GM23338 (cell line): ENCODE results near the gene KIAA0232.

Source experiments
- CREB1 ChIP-seq: fragments of 250-450 bp; sonication (Bioruptor Pico); IDR thresholded peaks from 2 replicates; pipeline ENCODE4 v1.5.0; 2020; ENCODE audit warnings: low read depth, mild to moderate bottlenecking, moderate library complexity
- CTCF ChIP-seq, 2 experiments: fragments of 200-600 bp in 1 of 2; sonication (generic) in 1 of 2; conservative IDR thresholded peaks; 2 replicates each; pipeline versions ENCODE4 v1.5.1 to v1.6.1; 2016 to 2017; ENCODE audit warnings: antibody characterized with exemption in 2 of 2, low read depth in 2 of 2, mild to moderate bottlenecking in 2 of 2, moderate library complexity in 1 of 2
- EZH2 ChIP-seq: fragments of 200-600 bp; sonication (generic); IDR thresholded peaks from one replicate; pipeline ENCODE4 v1.8.0; 2017; ENCODE audit warnings: antibody characterized with exemption, mild to moderate bottlenecking, low read depth; ENCODE audit not compliant: unreplicated experiment
- EZH2phosphoT487 ChIP-seq: fragments of 200-600 bp; sonication (generic); IDR thresholded peaks from one replicate; pipeline ENCODE4 v1.8.1; 2018; ENCODE audit warnings: antibody characterized with exemption; ENCODE audit not compliant: unreplicated experiment
- JUNB ChIP-seq: IDR thresholded peaks from one replicate; pipeline ENCODE4 v1.6.1; 2016; ENCODE audit warnings: antibody characterized with exemption; ENCODE audit not compliant: unreplicated experiment
- POLR2AphosphoS5 ChIP-seq: IDR thresholded peaks from 2 replicates; pipeline ENCODE4 v1.6.1; 2016; ENCODE audit warnings: antibody characterized with exemption, low read depth
- REST ChIP-seq: IDR thresholded peaks from one replicate; pipeline ENCODE4 v1.6.1; 2018; ENCODE audit warnings: antibody characterized with exemption; ENCODE audit not compliant: unreplicated experiment
- STAT1 ChIP-seq: IDR thresholded peaks from one replicate; pipeline ENCODE4 v1.6.1; 2016; ENCODE audit warnings: antibody characterized with exemption; ENCODE audit not compliant: unreplicated experiment
- ZNF114 ChIP-seq: fragments of 250-450 bp; sonication (Bioruptor Pico); IDR thresholded peaks from 2 replicates; pipeline ENCODE4 v1.5.0; 2020; ENCODE audit warnings: mild to moderate bottlenecking, moderate library complexity
- ZNF331 ChIP-seq: fragments of 250-450 bp; sonication (Bioruptor Pico); IDR thresholded peaks from 2 replicates; pipeline ENCODE4 v1.5.0; 2020; ENCODE audit warnings: low read depth, mild to moderate bottlenecking, moderate library complexity
- ZNF462 ChIP-seq: fragments of 250-450 bp; sonication (Bioruptor Pico); IDR thresholded peaks from 2 replicates; pipeline ENCODE4 v1.5.0; 2020; ENCODE audit warnings: mild to moderate bottlenecking, moderate library complexity
- TF ChIP-seq, protein P1 (sequence below): IDR thresholded peaks from 2 replicates; pipeline ENCODE4 v1.6.1; 2016; ENCODE audit warnings: antibody characterized with exemption

GRCh38 chr4:6802626-6803025, 20.1 kb downstream of the KIAA0232 start:
- TF ChIP-seq CTCF (conservative IDR thresholded peaks at IDR 0.05; ENCODE audit: low read depth in 2 of 2): no peak
- no peak for TF ChIP-seq EZH2
- TF ChIP-seq REST: no peak
- TF ChIP-seq POLR2AphosphoS5: no peak
- TF ChIP-seq EZH2phosphoT487: no peak
- TF ChIP-seq STAT1: no peak
- no peak for TF ChIP-seq ZNF462 (CRISPR knock-in tag)
- TF ChIP-seq ZNF331: no peak
- TF ChIP-seq JUNB: no peak
- TF ChIP-seq, protein P1, sequence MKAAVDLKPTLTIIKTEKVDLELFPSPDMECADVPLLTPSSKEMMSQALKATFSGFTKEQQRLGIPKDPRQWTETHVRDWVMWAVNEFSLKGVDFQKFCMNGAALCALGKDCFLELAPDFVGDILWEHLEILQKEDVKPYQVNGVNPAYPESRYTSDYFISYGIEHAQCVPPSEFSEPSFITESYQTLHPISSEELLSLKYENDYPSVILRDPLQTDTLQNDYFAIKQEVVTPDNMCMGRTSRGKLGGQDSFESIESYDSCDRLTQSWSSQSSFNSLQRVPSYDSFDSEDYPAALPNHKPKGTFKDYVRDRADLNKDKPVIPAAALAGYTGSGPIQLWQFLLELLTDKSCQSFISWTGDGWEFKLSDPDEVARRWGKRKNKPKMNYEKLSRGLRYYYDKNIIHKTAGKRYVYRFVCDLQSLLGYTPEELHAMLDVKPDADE: no peak
- TF ChIP-seq CREB1 (CRISPR knock-in tag): no peak
- TF ChIP-seq ZNF114 (CRISPR knock-in tag): no peak
